Right lobe of liver (tissue), 6 donors: ENCODE measurements around the gene ABCA6. TPM values are rescaled to one million over a fixed set of nuclear protein-coding genes. Genes with fewer than 3 reads are reported as not detected.
A peak's percentile ranks its signal among the peaks of the same experiment; 100 is the strongest.

Source experiments
- ATAC-seq, 4 donors: fragments of 200-7000 bp; cut with Tn5 transposase; one replicate each; pipeline ENCODE4 v1.9.1; 2020; ENCODE audit warnings: mild to moderate bottlenecking in 4 of 4, moderate library complexity in 4 of 4
- DNase-seq, 3 donors: peaks; one replicate each; pipeline ENCODE4 v3.0.0-alpha.2; 2020
- H3K27ac ChIP-seq, 3 donors: fragments of 200-600 bp; one replicate each; pipeline ENCODE4 v1.8.0; 2022
- H3K27me3 ChIP-seq, 2 donors: fragments of 200-600 bp; one replicate each; pipeline ENCODE4 v1.8.0; 2022
- H3K36me3 ChIP-seq, 4 donors: fragments of 200-600 bp; sonication (generic) in 1 of 4; one replicate each; pipeline versions ENCODE4 v1.5.1 to v1.8.0; 2017 to 2022; ENCODE audit warnings: control low read depth in 1 of 4
- H3K4me1 ChIP-seq, 4 donors: fragments of 200-600 bp; sonication (generic) in 1 of 4; one replicate each; pipeline versions ENCODE4 v1.5.1 to v1.8.0; 2017 to 2022; ENCODE audit warnings: control low read depth in 1 of 4
- H3K4me3 ChIP-seq, 3 donors: fragments of 200-600 bp; one replicate each; pipeline ENCODE4 v1.8.0; 2022
- H3K9me3 ChIP-seq, 4 donors: fragments of 200-600 bp; sonication (generic) in 1 of 4; one replicate each; pipeline versions ENCODE4 v1.5.1 to v1.8.0; 2017 to 2022; ENCODE audit warnings: control low read depth in 1 of 4
- CTCF ChIP-seq, 4 donors: fragments of 200-600 bp in 3 of 4; fragments of 450-650 bp in 1 of 4; IDR thresholded peaks; one replicate each; pipeline versions ENCODE4 v1.5.1 to v1.8.0; 2016 to 2022; ENCODE audit warnings: antibody characterized with exemption in 4 of 4, mild to moderate bottlenecking in 2 of 4
- POLR2A ChIP-seq: fragments of 450-650 bp; IDR thresholded peaks from one replicate; pipeline ENCODE4 v1.6.1; 2017; ENCODE audit warnings: antibody characterized with exemption, mild to moderate bottlenecking
- WGBS: methylation state at CpG from one replicate; pipeline ENCODE4 v1.1.6; 2018; ENCODE audit warnings: low coverage, low lambda C conversion rate; ENCODE audit not compliant: insufficient coverage; ENCODE audit errors: missing lambda C conversion rate; 5-methylcytosine and 5-hydroxymethylcytosine counted together
- intact Hi-C, 2 donors: fragments of 100-400 bp; cut with DNase I; formaldehyde crosslinking; loops; one replicate each; pipeline versions ENCODE4 v1.11.2 to v1.14.1; 2022
- total RNA-seq, 6 experiments: library from RNA; depleted of rRNA in 2 of 6; stranded (reverse); fragments of >200 nt in 2 of 6; fragmentation: NEBNext Ultra II Directional in 3 of 6; extraction: Animal tissue kit (Norgen Biotek cat#: 25700) in 3 of 6; gene quantifications; one replicate each; pipeline versions ENCODE4 v1.1.0 to v1.2.4, GENCODE V29; 2016 to 2023
- donor health status: DM: no; HTN: yes; CAD: no.
- donor health status: DM: no; HTN: no; CAD: no.
- donor health status: DM: no; HTN: no; CAD: no.
- donor health status: DM: no; HTN: yes; CAD: no.
- donor health status: DM: no; HTN: yes; CAD: no.

ABCA6 gene
- total RNA-seq, 6 experiments from 2014 or later = 54.7 to 155 (median 86.2) TPM

GRCh38 chr17:69064476-69064875, 77.2 kb downstream of the ABCA6 start:
- H3K4me1 ChIP-seq = no peaks in the 10 kb centered on the region
- ATAC-seq = no peak
- no peak overlapping the region for H3K27ac ChIP-seq
- DNase-seq = no peak
- TF ChIP-seq CTCF (IDR thresholded peaks at IDR 0.05) = no peak
- TF ChIP-seq POLR2A = no peak
- WGBS = 75% methylated on average over 1 of the region's 1 CpG
- no peaks in the 10 kb centered on the region for H3K9me3 ChIP-seq
- intact Hi-C loops = no loop called here
- peaks cover 0 to 4% (median 0%) of the 10 kb centered on the region in 4 donors for H3K36me3 ChIP-seq
- no peaks in the 10 kb centered on the region for H3K27me3 ChIP-seq
- H3K4me3 ChIP-seq = no peak overlapping the region

GRCh38 chr17:69064001-69064400, 77.7 kb downstream of the ABCA6 start:
- no peaks in the 10 kb centered on the region for H3K27me3 ChIP-seq
- TF ChIP-seq POLR2A (no peak), CTCF (IDR thresholded peaks at IDR 0.05) (no peak)
- H3K4me1 ChIP-seq = no peaks in the 10 kb centered on the region
- peak in 1 of 4 donors; percentile 10 for ATAC-seq
- no peaks in the 10 kb centered on the region for H3K9me3 ChIP-seq
- no peak overlapping the region for H3K27ac ChIP-seq
- H3K4me3 ChIP-seq = no peak overlapping the region
- peaks cover 0 to 4% (median 0%) of the 10 kb centered on the region in 4 donors for H3K36me3 ChIP-seq
- intact Hi-C loops = no loop called here
- no peak for DNase-seq
- 71% methylated on average over 2 of the region's 2 CpGs for WGBS

GRCh38 chr17:69062860-69063581, 78.7 kb downstream of the ABCA6 start:
- 87% methylated on average over 4 of the region's 4 CpGs for WGBS

GRCh38 chr17:69061721-69062556, 79.8 kb downstream of the ABCA6 start:
- Histone ChIP-seq H3K27ac (peak overlapping the region in 1 of 3 donors; percentile 9), H3K4me3 (peak overlapping the region in 1 of 3 donors; percentile 7), H3K27me3 (no peaks in the 10 kb centered on the region), H3K4me1 (no peaks in the 10 kb centered on the region), H3K36me3 (peaks cover 0 to 4% (median 0%) of the 10 kb centered on the region in 4 donors), H3K9me3 (no peaks in the 10 kb centered on the region)
- DNase-seq (no peak), ATAC-seq (peak in 3 of 4 donors; percentile 60 to 67 (median 62))
- 55% methylated on average over 4 of the region's 4 CpGs for WGBS
- intact Hi-C loops = no loop called here
- TF ChIP-seq CTCF (IDR thresholded peaks at IDR 0.05) = no peak
- TF ChIP-seq POLR2A = no peak

More at GRCh38 chr17:69062860-69063581, 78.7 kb downstream of the ABCA6 start:
- Histone ChIP-seq H3K27ac (no peak overlapping the region), H3K9me3 (no peaks in the 10 kb centered on the region), H3K4me3 (peak overlapping the region in 1 of 3 donors; percentile 7), H3K36me3 (peaks cover 0 to 4% (median 0%) of the 10 kb centered on the region in 4 donors), H3K4me1 (no peaks in the 10 kb centered on the region), H3K27me3 (no peaks in the 10 kb centered on the region)
- no peak for TF ChIP-seq CTCF (IDR thresholded peaks at IDR 0.05)
- TF ChIP-seq POLR2A = no peak
- ATAC-seq (peak in 2 of 4 donors; percentile 19 to 31), DNase-seq (no peak)
- intact Hi-C loops = no loop called here
